Loucy (cell line): ENCODE measurements around the gene COL4A5.
"Not testable (repeated sequence)": the region's sequence is repeated elsewhere in the genome, so short reads cannot be mapped to it uniquely, and the experiment has no call there.

ENCODE experiments used
- H2AFZ ChIP-seq: fragments of 200-600 bp; sonication (generic); 2 replicates; pipeline ENCODE4 v1.6.0; 2016; ENCODE audit warnings: antibody characterized with exemption, mild to moderate bottlenecking, low read length, moderate library complexity
- H3F3A ChIP-seq: fragments of 200-600 bp; 2 replicates; pipeline ENCODE4 v1.6.0; 2016; ENCODE audit warnings: antibody characterized with exemption, low read depth, mild to moderate bottlenecking
- H3K27me3 ChIP-seq: fragments of 200-600 bp; sonication (generic); 2 replicates; pipeline ENCODE4 v1.6.1; 2014; ENCODE audit warnings: low read length, mild to moderate bottlenecking; ENCODE audit not compliant: insufficient read depth, poor library complexity, severe bottlenecking
- H3K36me3 ChIP-seq: fragments of 200-600 bp; sonication (generic); 2 replicates; pipeline ENCODE4 v1.6.1; 2016; ENCODE audit warnings: low read length; ENCODE audit not compliant: insufficient read depth
- H3K4me1 ChIP-seq: fragments of 200-600 bp; sonication (generic); 2 replicates; pipeline ENCODE4 v1.5.1; 2014; ENCODE audit warnings: low read length, mild to moderate bottlenecking; ENCODE audit not compliant: insufficient read depth, poor library complexity, severe bottlenecking
- H3K4me2 ChIP-seq: fragments of 200-600 bp; sonication (generic); 2 replicates; pipeline ENCODE4 v1.6.0; 2014; ENCODE audit warnings: antibody characterized with exemption, low read length, low read depth, mild to moderate bottlenecking; ENCODE audit not compliant: poor library complexity, severe bottlenecking
- H3K4me3 ChIP-seq: fragments of 200-600 bp; sonication (generic); 2 replicates; pipeline ENCODE4 v1.5.1; 2014; ENCODE audit warnings: low read length, mild to moderate bottlenecking, mixed read lengths; ENCODE audit not compliant: poor library complexity, severe bottlenecking
- H3K79me2 ChIP-seq: fragments of 200-600 bp; sonication (generic); 2 replicates; pipeline ENCODE4 v1.6.1; 2014; ENCODE audit warnings: low read length; ENCODE audit not compliant: insufficient read depth
- H3K9ac ChIP-seq: fragments of 200-600 bp; sonication (generic); 2 replicates; pipeline ENCODE4 v1.6.0; 2014; ENCODE audit warnings: mild to moderate bottlenecking, low read depth, low read length, moderate library complexity; ENCODE audit not compliant: poor library complexity, severe bottlenecking
- H3K9me2 ChIP-seq: fragments of 200-600 bp; sonication (generic); replicated peaks from 2 replicates; pipeline ENCODE4 v1.6.1; 2016; ENCODE audit warnings: low read depth, low read length, mixed read lengths
- H3K9me3 ChIP-seq: fragments of 200-600 bp; sonication (generic); 2 replicates; pipeline ENCODE4 v1.6.1; 2014; ENCODE audit warnings: mild to moderate bottlenecking, antibody characterized with exemption, low read length, low read depth; ENCODE audit not compliant: insufficient read depth
- H4K20me1 ChIP-seq: fragments of 200-600 bp; sonication (generic); 2 replicates; pipeline ENCODE4 v1.6.0; 2014; ENCODE audit warnings: antibody characterized with exemption, low read length, mild to moderate bottlenecking; ENCODE audit not compliant: insufficient read depth, poor library complexity, severe bottlenecking
- CTCF ChIP-seq: fragments of 200-600 bp; sonication (generic); conservative IDR thresholded peaks from 2 replicates; pipeline ENCODE4 v1.5.1; 2014; ENCODE audit warnings: mild to moderate bottlenecking, antibody characterized with exemption, low read length
- EZH2phosphoT487 ChIP-seq: fragments of 200-600 bp; IDR thresholded peaks from 2 replicates; pipeline ENCODE4 v1.6.1; 2018; ENCODE audit warnings: antibody characterized with exemption, mild to moderate bottlenecking, moderate library complexity, borderline replicate concordance

Gene COL4A5

GRCh38 chrX:108464604-108465003 lies 25.0 kb downstream of the COL4A5 start:
- H3K9ac ChIP-seq, result no peak overlapping the region
- H3K27me3 ChIP-seq, result no peaks in the 10 kb centered on the region
- no peaks in the 10 kb centered on the region for H3K9me3 ChIP-seq
- no peaks in the 10 kb centered on the region for H3K4me1 ChIP-seq
- H3K36me3 ChIP-seq, result no peaks in the 10 kb centered on the region
- no peaks in the 10 kb centered on the region for H3F3A ChIP-seq
- H3K4me2 ChIP-seq, result no peak overlapping the region
- H3K9me2 ChIP-seq, result no peaks in the 10 kb centered on the region
- H3K79me2 ChIP-seq, result no peaks in the 10 kb centered on the region
- no peaks in the 10 kb centered on the region for H4K20me1 ChIP-seq
- no peak for TF ChIP-seq EZH2phosphoT487
- TF ChIP-seq CTCF, result no peak
- no peak overlapping the region for H2AFZ ChIP-seq
- no peak overlapping the region for H3K4me3 ChIP-seq

GRCh38 chrX:108468486-108468885 lies 28.8 kb downstream of the COL4A5 start:
- H2AFZ ChIP-seq, result no peak overlapping the region
- no peaks in the 10 kb centered on the region for H3K36me3 ChIP-seq
- H3K4me1 ChIP-seq, result no peaks in the 10 kb centered on the region
- no peak overlapping the region for H3K4me3 ChIP-seq
- H3K79me2 ChIP-seq, result no peaks in the 10 kb centered on the region
- H3K27me3 ChIP-seq, result no peaks in the 10 kb centered on the region
- no peak for TF ChIP-seq CTCF
- no peak for TF ChIP-seq EZH2phosphoT487
- H3K9ac ChIP-seq, result no peak overlapping the region
- no peak overlapping the region for H3K4me2 ChIP-seq
- no peaks in the 10 kb centered on the region for H3F3A ChIP-seq
- no peaks in the 10 kb centered on the region for H3K9me3 ChIP-seq
- H3K9me2 ChIP-seq, result no peaks in the 10 kb centered on the region
- no peaks in the 10 kb centered on the region for H4K20me1 ChIP-seq

- TF ChIP-seq EZH2phosphoT487 (no peak), CTCF (no peak)
- H3K4me1 ChIP-seq, result no peaks in the 10 kb centered on the region
- H3K9me2 ChIP-seq, result no peaks in the 10 kb centered on the region
- H3K4me3 ChIP-seq, result no peak overlapping the region
- no peaks in the 10 kb centered on the region for H3K27me3 ChIP-seq
- no peaks in the 10 kb centered on the region for H3F3A ChIP-seq
- H3K9ac ChIP-seq, result no peak overlapping the region
- H3K9me3 ChIP-seq, result no peaks in the 10 kb centered on the region
- H3K4me2 ChIP-seq, result no peak overlapping the region
- no peak overlapping the region for H2AFZ ChIP-seq
- no peaks in the 10 kb centered on the region for H3K79me2 ChIP-seq
- H4K20me1 ChIP-seq, result no peaks in the 10 kb centered on the region
- H3K36me3 ChIP-seq, result no peaks in the 10 kb centered on the region
Observed at GRCh38 chrX:108473979-108474378, 34.3 kb downstream of the COL4A5 start.

GRCh38 chrX:108481528-108481927 lies 41.9 kb downstream of the COL4A5 start:
- H3K4me1 ChIP-seq, H3K9me2 ChIP-seq, H4K20me1 ChIP-seq, H3K4me2 ChIP-seq, H3K79me2 ChIP-seq, H3K27me3 ChIP-seq, H3F3A ChIP-seq, H3K4me3 ChIP-seq, H3K9ac ChIP-seq, H3K9me3 ChIP-seq, H3K36me3 ChIP-seq, H2AFZ ChIP-seq: not testable (repeated sequence)
